GM10248 (cell line): ENCODE measurements around the gene PUSL1.

ENCODE experiments used
- CTCF ChIA-PET: fragments of 300-600 bp; sonication (Branson Sonifier 250); formaldehyde crosslinking; extraction: SDS; loops from one replicate; lab custom pipeline; 2021; ENCODE audit warnings: antibody characterized with exemption; lab: Yijun Ruan, JAX
- POLR2A ChIA-PET: fragments of 350-650 bp; sonication (Branson Sonifier 250); formaldehyde crosslinking; extraction: SDS; loops from one replicate; lab custom pipeline; 2020; ENCODE audit warnings: antibody characterized with exemption; lab: Yijun Ruan, JAX
- DNase-seq: peaks from one replicate; pipeline ENCODE4 v3.0.0; 2012; ENCODE audit errors: extremely low spot score
- TF ChIP-seq, protein P1 (sequence below): IDR thresholded peaks from 2 replicates; pipeline ENCODE4 v1.5.1; 2012; ENCODE audit warnings: mild to moderate bottlenecking, low read depth; ENCODE audit errors: extremely low read depth, missing control alignments, control extremely low read depth

PUSL1 gene

DNA sequence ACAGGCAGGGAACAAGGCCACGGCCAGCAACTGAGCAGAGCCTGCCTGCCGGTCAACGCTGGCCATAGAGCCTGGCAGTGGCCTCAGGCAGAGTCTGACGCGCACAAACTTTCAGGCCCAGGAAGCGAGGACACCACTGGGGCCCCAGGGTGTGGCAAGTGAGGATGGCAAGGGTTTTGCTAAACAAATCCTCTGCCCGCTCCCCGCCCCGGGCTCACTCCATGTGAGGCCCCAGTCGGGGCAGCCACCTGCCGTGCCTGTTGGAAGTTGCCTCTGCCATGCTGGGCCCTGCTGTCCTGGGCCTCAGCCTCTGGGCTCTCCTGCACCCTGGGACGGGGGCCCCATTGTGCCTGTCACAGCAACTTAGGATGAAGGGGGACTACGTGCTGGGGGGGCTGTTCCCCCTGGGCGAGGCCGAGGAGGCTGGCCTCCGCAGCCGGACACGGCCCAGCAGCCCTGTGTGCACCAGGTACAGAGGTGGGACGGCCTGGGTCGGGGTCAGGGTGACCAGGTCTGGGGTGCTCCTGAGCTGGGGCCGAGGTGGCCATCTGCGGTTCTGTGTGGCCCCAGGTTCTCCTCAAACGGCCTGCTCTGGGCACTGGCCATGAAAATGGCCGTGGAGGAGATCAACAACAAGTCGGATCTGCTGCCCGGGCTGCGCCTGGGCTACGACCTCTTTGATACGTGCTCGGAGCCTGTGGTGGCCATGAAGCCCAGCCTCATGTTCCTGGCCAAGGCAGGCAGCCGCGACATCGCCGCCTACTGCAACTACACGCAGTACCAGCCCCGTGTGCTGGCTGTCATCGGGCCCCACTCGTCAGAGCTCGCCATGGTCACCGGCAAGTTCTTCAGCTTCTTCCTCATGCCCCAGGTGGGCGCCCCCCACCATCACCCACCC lies 22.9 kb downstream of the PUSL1 start, which contains the start of gene TAS1R3:
Gene TAS1R3, plus strand, starts transcription at position 213 of the 898 bp plus-strand sequence. Its CDS starts 66 bp downstream, at position 279.
- no peak for DNase-seq
- POLR2A ChIA-PET, result interaction anchor here (0.6 kb wide), 1 partner anchor 577 kb away, joined by 4 read pairs; no protein-coding TSS in a partner anchor
- CTCF ChIA-PET, result no interaction called here
- TF ChIP-seq, protein P1, sequence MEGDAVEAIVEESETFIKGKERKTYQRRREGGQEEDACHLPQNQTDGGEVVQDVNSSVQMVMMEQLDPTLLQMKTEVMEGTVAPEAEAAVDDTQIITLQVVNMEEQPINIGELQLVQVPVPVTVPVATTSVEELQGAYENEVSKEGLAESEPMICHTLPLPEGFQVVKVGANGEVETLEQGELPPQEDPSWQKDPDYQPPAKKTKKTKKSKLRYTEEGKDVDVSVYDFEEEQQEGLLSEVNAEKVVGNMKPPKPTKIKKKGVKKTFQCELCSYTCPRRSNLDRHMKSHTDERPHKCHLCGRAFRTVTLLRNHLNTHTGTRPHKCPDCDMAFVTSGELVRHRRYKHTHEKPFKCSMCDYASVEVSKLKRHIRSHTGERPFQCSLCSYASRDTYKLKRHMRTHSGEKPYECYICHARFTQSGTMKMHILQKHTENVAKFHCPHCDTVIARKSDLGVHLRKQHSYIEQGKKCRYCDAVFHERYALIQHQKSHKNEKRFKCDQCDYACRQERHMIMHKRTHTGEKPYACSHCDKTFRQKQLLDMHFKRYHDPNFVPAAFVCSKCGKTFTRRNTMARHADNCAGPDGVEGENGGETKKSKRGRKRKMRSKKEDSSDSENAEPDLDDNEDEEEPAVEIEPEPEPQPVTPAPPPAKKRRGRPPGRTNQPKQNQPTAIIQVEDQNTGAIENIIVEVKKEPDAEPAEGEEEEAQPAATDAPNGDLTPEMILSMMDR, result no peak

DNA sequence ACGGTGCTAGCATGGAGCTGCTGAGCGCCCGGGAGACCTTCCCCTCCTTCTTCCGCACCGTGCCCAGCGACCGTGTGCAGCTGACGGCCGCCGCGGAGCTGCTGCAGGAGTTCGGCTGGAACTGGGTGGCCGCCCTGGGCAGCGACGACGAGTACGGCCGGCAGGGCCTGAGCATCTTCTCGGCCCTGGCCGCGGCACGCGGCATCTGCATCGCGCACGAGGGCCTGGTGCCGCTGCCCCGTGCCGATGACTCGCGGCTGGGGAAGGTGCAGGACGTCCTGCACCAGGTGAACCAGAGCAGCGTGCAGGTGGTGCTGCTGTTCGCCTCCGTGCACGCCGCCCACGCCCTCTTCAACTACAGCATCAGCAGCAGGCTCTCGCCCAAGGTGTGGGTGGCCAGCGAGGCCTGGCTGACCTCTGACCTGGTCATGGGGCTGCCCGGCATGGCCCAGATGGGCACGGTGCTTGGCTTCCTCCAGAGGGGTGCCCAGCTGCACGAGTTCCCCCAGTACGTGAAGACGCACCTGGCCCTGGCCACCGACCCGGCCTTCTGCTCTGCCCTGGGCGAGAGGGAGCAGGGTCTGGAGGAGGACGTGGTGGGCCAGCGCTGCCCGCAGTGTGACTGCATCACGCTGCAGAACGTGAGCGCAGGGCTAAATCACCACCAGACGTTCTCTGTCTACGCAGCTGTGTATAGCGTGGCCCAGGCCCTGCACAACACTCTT lies 23.8 kb downstream of the PUSL1 start:
- no peak for DNase-seq
- CTCF ChIA-PET, result no interaction called here
- TF ChIP-seq, protein P1, result no peak
- POLR2A ChIA-PET, result no interaction called here

DNA sequence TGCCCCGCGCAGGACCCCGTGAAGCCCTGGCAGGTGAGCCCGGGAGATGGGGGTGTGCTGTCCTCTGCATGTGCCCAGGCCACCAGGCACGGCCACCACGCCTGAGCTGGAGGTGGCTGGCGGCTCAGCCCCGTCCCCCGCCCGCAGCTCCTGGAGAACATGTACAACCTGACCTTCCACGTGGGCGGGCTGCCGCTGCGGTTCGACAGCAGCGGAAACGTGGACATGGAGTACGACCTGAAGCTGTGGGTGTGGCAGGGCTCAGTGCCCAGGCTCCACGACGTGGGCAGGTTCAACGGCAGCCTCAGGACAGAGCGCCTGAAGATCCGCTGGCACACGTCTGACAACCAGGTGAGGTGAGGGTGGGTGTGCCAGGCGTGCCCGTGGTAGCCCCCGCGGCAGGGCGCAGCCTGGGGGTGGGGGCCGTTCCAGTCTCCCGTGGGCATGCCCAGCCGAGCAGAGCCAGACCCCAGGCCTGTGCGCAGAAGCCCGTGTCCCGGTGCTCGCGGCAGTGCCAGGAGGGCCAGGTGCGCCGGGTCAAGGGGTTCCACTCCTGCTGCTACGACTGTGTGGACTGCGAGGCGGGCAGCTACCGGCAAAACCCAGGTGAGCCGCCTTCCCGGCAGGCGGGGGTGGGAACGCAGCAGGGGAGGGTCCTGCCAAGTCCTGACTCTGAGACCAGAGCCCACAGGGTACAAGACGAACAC lies 24.5 kb downstream of the PUSL1 start:
- CTCF ChIA-PET, result no interaction called here
- TF ChIP-seq, protein P1, result no peak
- no peak for DNase-seq
- POLR2A ChIA-PET, result no interaction called here

DNA sequence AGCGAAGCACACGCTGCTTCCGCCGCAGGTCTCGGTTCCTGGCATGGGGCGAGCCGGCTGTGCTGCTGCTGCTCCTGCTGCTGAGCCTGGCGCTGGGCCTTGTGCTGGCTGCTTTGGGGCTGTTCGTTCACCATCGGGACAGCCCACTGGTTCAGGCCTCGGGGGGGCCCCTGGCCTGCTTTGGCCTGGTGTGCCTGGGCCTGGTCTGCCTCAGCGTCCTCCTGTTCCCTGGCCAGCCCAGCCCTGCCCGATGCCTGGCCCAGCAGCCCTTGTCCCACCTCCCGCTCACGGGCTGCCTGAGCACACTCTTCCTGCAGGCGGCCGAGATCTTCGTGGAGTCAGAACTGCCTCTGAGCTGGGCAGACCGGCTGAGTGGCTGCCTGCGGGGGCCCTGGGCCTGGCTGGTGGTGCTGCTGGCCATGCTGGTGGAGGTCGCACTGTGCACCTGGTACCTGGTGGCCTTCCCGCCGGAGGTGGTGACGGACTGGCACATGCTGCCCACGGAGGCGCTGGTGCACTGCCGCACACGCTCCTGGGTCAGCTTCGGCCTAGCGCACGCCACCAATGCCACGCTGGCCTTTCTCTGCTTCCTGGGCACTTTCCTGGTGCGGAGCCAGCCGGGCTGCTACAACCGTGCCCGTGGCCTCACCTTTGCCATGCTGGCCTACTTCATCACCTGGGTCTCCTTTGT lies 25.3 kb downstream of the PUSL1 start:
- ChIA-PET POLR2A (no interaction called here), CTCF (no interaction called here)
- no peak for DNase-seq
- TF ChIP-seq, protein P1, result no peak

- DNase-seq, result no peak
- TF ChIP-seq, protein P1, result no peak
- ChIA-PET CTCF (interaction anchor here (0.9 kb wide), 1 partner anchor 38 kb away, joined by 4 read pairs; no protein-coding TSS in a partner anchor), POLR2A (no interaction called here)
Measured at GRCh38 chr1:1334835-1335234, 26.4 kb downstream of the PUSL1 start.
